Activated CD4-positive, alpha-beta T cell treated with anti-CD3 and anti-CD28 coated beads, Interleukin-2, amount 50 U/mL, for 4 hours (primary cell): ENCODE measurements around the gene PCED1B.
"Not testable (repeated sequence)": the region's sequence is repeated elsewhere in the genome, so short reads cannot be mapped to it uniquely, and the experiment has no call there.

ENCODE experiments used
- DNase-seq, 2 experiments: peaks; one replicate each; pipeline ENCODE4 v3.0.0-alpha.2; 2020

The PCED1B gene

GRCh38 chr12:47182164-47182938, 102.9 kb downstream of the PCED1B start:
- DNase-seq: not testable (repeated sequence)

- no peak for DNase-seq
Measured at GRCh38 chr12:47184229-47184628, 104.8 kb downstream of the PCED1B start.

DNA sequence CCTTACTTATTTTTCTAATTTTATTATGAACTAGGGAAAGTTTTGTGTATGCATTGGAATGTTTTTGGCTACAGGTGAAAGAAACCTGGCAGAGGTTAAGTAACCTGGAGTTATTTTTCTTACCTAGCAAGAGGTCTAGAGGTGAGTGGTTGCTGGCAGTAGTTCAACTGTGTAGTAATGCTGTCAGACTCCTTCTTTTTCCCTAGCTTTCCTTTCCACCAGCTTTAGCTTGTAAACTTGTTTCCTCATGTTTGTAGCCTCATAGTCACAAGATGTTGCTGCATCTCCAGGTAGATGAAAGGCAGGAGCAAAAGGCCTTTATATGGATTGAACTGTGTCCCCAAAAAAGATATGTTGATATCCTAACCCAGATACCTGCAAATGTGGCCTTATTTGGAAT, 105.4 kb downstream of the PCED1B start:
- no peak for DNase-seq

GRCh38 chr12:47186246-47186645, 106.8 kb downstream of the PCED1B start:
- DNase-seq: no peak

- no peak for DNase-seq
Measured at GRCh38 chr12:47188576-47189441, 109.4 kb downstream of the PCED1B start.

GRCh38 chr12:47189728-47190127, 110.3 kb downstream of the PCED1B start:
- DNase-seq: no peak

- DNase-seq: no peak
Measured at GRCh38 chr12:47190271-47190750, 110.9 kb downstream of the PCED1B start.

GRCh38 chr12:47190905-47191304, 111.5 kb downstream of the PCED1B start:
- no peak for DNase-seq

DNA sequence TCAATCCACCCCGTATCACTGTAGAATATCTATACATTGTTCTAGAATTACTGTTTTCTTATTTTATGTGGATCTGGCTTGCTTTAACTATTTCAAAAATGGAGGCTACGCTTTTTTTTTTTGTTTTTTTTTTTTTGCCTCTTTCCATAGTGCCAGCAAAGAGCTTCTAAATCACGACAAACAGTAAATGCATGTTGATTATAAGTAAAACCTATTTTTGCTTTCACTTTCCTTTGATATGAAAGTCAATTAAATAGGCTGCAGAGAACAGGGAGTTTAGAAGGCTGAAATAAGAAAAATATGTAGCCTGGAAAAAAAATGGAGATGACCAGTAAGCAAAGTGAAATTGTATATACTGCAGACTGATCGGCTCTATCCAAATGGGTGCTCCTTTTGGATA, 112.6 kb downstream of the PCED1B start:
- DNase-seq: no peak

GRCh38 chr12:47193066-47193465, 113.6 kb downstream of the PCED1B start:
- no peak for DNase-seq

DNA sequence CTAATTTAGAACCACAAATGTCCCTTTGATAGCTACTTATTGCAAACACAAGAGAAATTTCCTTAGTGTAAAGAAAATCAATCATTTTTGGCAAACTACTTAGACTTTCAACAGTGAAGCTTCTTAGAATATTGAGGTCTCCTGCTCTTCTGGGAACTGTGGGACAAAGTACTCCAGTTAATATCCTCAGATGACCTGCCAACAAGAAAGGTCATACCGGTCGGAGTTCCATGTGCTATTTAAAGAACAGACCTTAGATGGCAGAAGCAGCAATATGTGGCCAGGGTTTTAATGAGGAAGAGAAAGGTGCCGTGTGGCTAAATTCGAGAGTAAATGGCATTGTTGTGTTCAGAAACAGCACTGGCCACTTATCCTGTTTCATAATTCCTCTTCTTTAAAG, 115.1 kb downstream of the PCED1B start:
- no peak for DNase-seq

GRCh38 chr12:47200446-47200845, 121.0 kb downstream of the PCED1B start:
- DNase-seq: no peak

GRCh38 chr12:47201190-47201589, 121.8 kb downstream of the PCED1B start:
- DNase-seq: not testable (repeated sequence)

GRCh38 chr12:47202176-47202575, 122.8 kb downstream of the PCED1B start:
- DNase-seq: no peak

- no peak for DNase-seq
Measured at GRCh38 chr12:47205532-47206449, 126.4 kb downstream of the PCED1B start.

DNA sequence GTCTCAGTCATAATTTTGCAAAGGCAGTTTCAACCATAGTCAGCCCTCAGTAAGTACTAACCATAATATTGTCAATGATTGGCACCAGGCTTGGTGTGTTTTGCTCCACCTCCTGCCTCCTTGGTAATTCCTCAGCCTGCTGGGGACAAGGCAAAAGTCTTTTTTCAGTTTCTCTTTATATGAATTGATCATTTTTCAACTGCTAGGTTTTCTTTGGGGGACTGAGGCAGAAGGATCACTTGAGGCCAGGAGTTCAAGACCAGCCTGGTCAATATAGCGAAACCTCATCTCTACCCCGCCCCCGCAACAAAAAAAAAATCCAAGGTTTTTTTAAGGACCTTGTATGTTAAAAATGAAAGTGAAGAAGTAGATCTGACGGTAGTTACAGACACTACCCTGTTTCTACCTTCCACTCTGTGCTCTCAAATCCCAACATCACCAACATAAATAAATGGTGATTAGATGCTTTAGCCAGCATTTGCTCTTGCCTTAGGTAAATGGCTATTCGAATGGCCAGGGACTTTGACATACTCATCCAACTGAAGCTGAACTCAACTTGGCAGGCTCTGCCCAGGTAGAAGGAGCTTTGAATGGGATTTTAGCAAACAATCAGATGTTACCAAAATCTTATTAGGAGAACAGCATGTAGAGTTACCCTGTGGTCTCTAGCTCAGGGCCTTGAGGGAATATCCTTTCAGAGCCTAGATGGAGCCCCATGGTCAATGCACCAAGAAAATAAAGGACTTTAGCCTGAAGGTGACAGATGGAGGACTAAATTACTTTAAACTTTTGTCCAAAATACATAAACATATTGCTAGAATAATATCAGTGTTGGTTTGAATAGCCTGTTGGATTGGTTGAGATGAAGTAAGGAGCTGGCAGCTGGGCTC, 127.3 kb downstream of the PCED1B start:
- DNase-seq: no peak

DNA sequence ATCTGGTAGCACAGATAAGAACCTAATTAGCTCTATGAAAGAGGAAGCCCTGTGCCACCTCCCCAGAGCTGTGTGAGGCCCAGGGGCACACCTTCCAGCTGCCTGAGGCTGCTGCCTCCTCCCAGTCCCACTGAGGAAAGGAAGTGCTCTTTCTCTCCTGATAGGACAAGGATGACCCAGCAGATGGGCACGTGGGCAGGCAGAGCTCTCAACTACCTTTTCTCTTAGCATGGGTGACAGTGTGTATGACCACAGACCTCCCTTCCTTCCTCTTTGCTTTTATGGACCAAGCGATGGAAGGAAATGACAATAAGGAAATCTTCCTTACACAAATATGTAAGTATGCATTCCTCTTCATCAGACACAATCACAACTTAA, 127.9 kb downstream of the PCED1B start:
- DNase-seq: no peak

DNA sequence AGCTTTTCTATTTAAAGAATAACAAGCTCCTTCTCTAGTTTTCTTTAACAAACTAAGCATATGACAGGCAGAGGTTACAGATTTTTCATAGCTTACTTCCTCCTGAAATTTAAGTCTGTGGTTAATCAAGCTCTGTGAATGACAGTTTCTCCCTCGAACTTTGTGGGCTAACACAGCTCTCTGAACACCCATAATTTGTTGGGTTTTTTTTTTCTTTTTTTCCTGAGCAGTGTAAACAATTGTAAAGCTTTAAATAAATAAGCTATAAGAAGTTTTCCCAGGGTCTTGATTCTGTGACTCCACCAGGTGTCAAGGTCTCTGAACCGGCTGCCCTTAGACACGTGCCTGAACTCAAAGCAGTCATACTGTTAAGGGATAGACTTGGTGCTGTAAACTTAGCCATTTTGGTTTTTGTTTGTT, 128.4 kb downstream of the PCED1B start:
- DNase-seq: no peak

GRCh38 chr12:47209014-47209413, 129.6 kb downstream of the PCED1B start:
- DNase-seq: no peak

DNA sequence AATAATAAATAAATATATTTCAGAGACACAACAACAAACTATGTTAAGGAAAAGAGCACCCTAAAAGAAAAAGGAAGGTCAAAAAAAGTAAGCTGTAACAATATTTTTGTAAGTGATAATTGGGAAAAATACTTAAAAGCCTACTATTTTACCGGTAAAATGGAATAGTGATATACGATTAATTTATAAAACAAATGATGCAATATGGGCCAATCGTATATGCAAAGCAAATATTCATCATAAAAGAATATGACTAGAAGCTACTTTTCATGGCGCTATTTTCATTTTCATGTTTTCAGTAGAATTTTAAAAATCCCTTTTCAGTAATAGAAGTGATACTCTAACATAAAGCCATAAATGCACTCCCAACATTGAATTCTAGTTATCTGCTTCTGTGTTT, 131.4 kb downstream of the PCED1B start:
- DNase-seq: no peak

DNA sequence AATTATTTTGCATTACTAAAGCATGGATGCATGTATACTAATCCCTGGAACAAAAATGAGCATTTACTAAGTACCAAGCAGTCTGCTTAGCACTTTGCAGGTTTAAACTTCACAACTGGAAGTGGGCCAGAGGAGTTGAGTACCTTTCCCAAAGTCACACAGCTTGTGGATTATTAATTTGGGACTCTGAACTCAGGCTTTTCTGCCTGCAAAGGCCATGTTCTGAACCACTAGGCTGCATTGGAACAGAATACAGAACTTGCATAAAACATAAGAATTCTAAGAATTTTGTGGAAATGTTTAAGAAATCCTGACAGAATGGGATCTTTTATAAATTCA, 133.2 kb downstream of the PCED1B start:
- DNase-seq: no peak

- no peak for DNase-seq
Measured at GRCh38 chr12:47213396-47213795, 134.0 kb downstream of the PCED1B start.
